Upper lobe of left lung (tissue), 6 donors: ENCODE measurements around the gene UPK3A. TPM values are rescaled to one million over a fixed set of nuclear protein-coding genes. Genes with fewer than 3 reads are reported as not detected.
"Not testable (repeated sequence)": the region's sequence is repeated elsewhere in the genome, so short reads cannot be mapped to it uniquely, and the experiment has no call there.

Experiments
- ATAC-seq, 2 donors: fragments of 200-7000 bp; cut with Tn5 transposase; one replicate each; pipeline ENCODE4 v1.9.1; 2022; ENCODE audit warnings: mild to moderate bottlenecking in 2 of 2, moderate library complexity in 2 of 2; ENCODE audit not compliant: low FRiP score in 2 of 2
- DNase-seq, 2 donors: peaks; one replicate each; pipeline ENCODE4 v3.0.0-alpha.2; 2019 to 2020
- H3K27ac ChIP-seq, 4 donors: fragments of 200-600 bp; sonication (generic); one replicate each; pipeline ENCODE4 v1.5.1; 2016 to 2019
- H3K27me3 ChIP-seq, 4 donors: fragments of 200-600 bp; sonication (generic); one replicate each; pipeline ENCODE4 v1.5.1; 2017 to 2019
- H3K36me3 ChIP-seq, 4 donors: fragments of 200-600 bp; sonication (generic); one replicate each; pipeline ENCODE4 v1.5.1; 2016 to 2019
- H3K4me1 ChIP-seq, 4 donors: fragments of 200-600 bp; sonication (generic); one replicate each; pipeline ENCODE4 v1.5.1; 2018 to 2019
- H3K4me3 ChIP-seq, 4 donors: fragments of 200-600 bp; sonication (generic); one replicate each; pipeline ENCODE4 v1.5.1; 2017 to 2019; ENCODE audit warnings: mild to moderate bottlenecking in 2 of 4, moderate library complexity in 1 of 4
- H3K9me3 ChIP-seq, 4 donors: fragments of 200-600 bp; sonication (generic); one replicate each; pipeline ENCODE4 v1.5.1; 2018 to 2019
- CTCF ChIP-seq, 6 experiments: fragments of 450-650 bp in 4 of 6; fragments of 200-600 bp in 2 of 6; sonication (generic) in 2 of 6; IDR thresholded peaks; one replicate each; pipeline ENCODE4 v1.5.1; 2016 to 2019; ENCODE audit warnings: antibody characterized with exemption in 6 of 6
- EP300 ChIP-seq, 4 donors: sonication (generic); formaldehyde crosslinking; IDR thresholded peaks; one replicate each; pipeline ENCODE4 v1.5.1; 2017; ENCODE audit warnings: antibody characterized with exemption in 4 of 4, control low read depth in 2 of 4
- POLR2A ChIP-seq, 4 donors: fragments of 450-650 bp; IDR thresholded peaks; one replicate each; pipeline ENCODE4 v1.5.1; 2016 to 2017; ENCODE audit warnings: antibody characterized with exemption in 4 of 4, mild to moderate bottlenecking in 2 of 4
- POLR2AphosphoS5 ChIP-seq, 2 donors: sonication (generic); formaldehyde crosslinking; IDR thresholded peaks; one replicate each; pipeline ENCODE4 v1.5.1; 2017; ENCODE audit warnings: antibody characterized with exemption in 2 of 2
- WGBS, 2 donors: methylation state at CpG; one replicate each; pipeline ENCODE4 v1.1.5; 2017 to 2018; 5-methylcytosine and 5-hydroxymethylcytosine counted together
- total RNA-seq, 6 donors: library from RNA; depleted of rRNA in 4 of 6; stranded (reverse); fragments of >200 nt in 4 of 6; gene quantifications; one replicate each; pipeline versions ENCODE4 v1.1.0 to v1.2.1, GENCODE V29; 2016 to 2021
- donor health status: DM: no; HTN: no; CAD: no; lungs with moderate emphysema.
- donor health status: DM: no; HTN: yes; CAD: no; lungs with severe emphysema.

Gene UPK3A
- total RNA-seq, 6 donors from 2014 or later, result 0.44 TPM; not detected in 5

- Histone ChIP-seq H3K27ac (no peak overlapping the region), H3K27me3 (no peaks in the 10 kb centered on the region), H3K36me3 (no peaks in the 10 kb centered on the region), H3K4me3 (no peak overlapping the region), H3K9me3 (no peaks in the 10 kb centered on the region), H3K4me1 (peaks cover 0 to 3% (median 0%) of the 10 kb centered on the region in 4 donors)
- no peak for TF ChIP-seq CTCF (IDR thresholded peaks at IDR 0.05)
- ATAC-seq, result no peak
- no peak for DNase-seq
- 62 to 63% methylated on average over 15 to 23 of the region's 23 CpGs for WGBS, 2 donors
Measured at GRCh38 chr22:45292731-45293442, 8.1 kb downstream of the UPK3A start.

DNA sequence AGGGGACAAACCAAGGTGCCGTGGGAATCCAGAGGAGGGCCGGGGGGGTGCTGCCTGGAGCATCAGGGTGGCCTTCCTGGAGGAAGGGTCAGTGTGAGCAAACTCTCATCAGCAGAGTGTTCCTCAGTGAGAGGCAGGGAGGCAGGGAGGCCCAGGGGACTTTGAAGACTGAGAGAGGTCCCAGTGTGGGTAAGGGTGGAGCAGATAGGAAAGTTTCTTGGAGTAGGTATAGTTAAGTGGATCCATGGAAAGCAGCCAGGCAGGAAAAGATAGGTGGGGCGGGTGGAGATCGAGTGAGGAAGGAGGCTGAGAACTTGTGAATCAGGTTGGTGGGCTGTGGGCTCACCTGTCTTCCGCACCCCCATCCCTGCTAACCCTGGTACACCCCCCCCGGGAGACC is 9.3 kb downstream of the UPK3A start:
- H3K4me1 ChIP-seq, result peaks cover 0 to 3% (median 0%) of the 10 kb centered on the region in 4 donors
- no peak for ATAC-seq
- H3K4me3 ChIP-seq, result no peak overlapping the region
- TF ChIP-seq POLR2A (IDR thresholded peaks at IDR 0.05) (no peak), EP300 (IDR thresholded peaks at IDR 0.05) (no peak), CTCF (IDR thresholded peaks at IDR 0.05) (no peak), POLR2AphosphoS5 (IDR thresholded peaks at IDR 0.05) (no peak)
- no peak overlapping the region for H3K27ac ChIP-seq
- no peaks in the 10 kb centered on the region for H3K36me3 ChIP-seq
- no peaks in the 10 kb centered on the region for H3K27me3 ChIP-seq
- 66% methylated on average over 4 to 6 of the region's 6 CpGs for WGBS, 2 donors
- no peaks in the 10 kb centered on the region for H3K9me3 ChIP-seq
- DNase-seq, result no peak

- not testable (repeated sequence) for H3K4me3 ChIP-seq, H3K4me1 ChIP-seq, ATAC-seq, DNase-seq, H3K27me3 ChIP-seq, H3K27ac ChIP-seq, H3K9me3 ChIP-seq, H3K36me3 ChIP-seq
- WGBS, 2 donors, result 93% methylated on average over 6 of the region's 6 CpGs
Measured at GRCh38 chr22:45295004-45295403, 10.3 kb downstream of the UPK3A start.

GRCh38 chr22:45295492-45295891 is 10.7 kb downstream of the UPK3A start:
- H3K4me1 ChIP-seq, result peaks cover 0 to 3% (median 0%) of the 10 kb centered on the region in 4 donors
- no peaks in the 10 kb centered on the region for H3K36me3 ChIP-seq
- no peak for DNase-seq
- ATAC-seq, result no peak
- no peak overlapping the region for H3K4me3 ChIP-seq
- 83 to 93% methylated on average over 7 to 9 of the region's 9 CpGs for WGBS, 2 donors
- TF ChIP-seq EP300 (IDR thresholded peaks at IDR 0.05) (no peak), POLR2A (IDR thresholded peaks at IDR 0.05) (no peak)
- H3K27ac ChIP-seq, result no peak overlapping the region
- H3K9me3 ChIP-seq, result no peaks in the 10 kb centered on the region
- H3K27me3 ChIP-seq, result no peaks in the 10 kb centered on the region

GRCh38 chr22:45296628-45297297 is 12.0 kb downstream of the UPK3A start:
- ATAC-seq (no peak), DNase-seq (no peak)
- WGBS, 2 donors, result 69 to 73% methylated on average over 12 of the region's 13 CpGs
- H3K36me3 ChIP-seq, result no peaks in the 10 kb centered on the region
- H3K27me3 ChIP-seq, result no peaks in the 10 kb centered on the region
- peaks cover 0 to 3% (median 0%) of the 10 kb centered on the region in 4 donors for H3K4me1 ChIP-seq
- H3K27ac ChIP-seq, result no peak overlapping the region
- H3K4me3 ChIP-seq, result no peak overlapping the region
- H3K9me3 ChIP-seq, result no peaks in the 10 kb centered on the region
- no peak for TF ChIP-seq POLR2A (IDR thresholded peaks at IDR 0.05)
- TF ChIP-seq CTCF (IDR thresholded peaks at IDR 0.05), result no peak
- TF ChIP-seq EP300 (IDR thresholded peaks at IDR 0.05), result no peak
- no peak for TF ChIP-seq POLR2AphosphoS5 (IDR thresholded peaks at IDR 0.05)
